ENCODE data around the gene FAM241A.

FAM241A gene

GRCh38 chr4:112219826-112220366, 74.6 kb downstream of the FAM241A start:
- no peak for DNase-seq

GRCh38 chr4:112222219-112222955, 77.1 kb downstream of the FAM241A start:
- no peak for DNase-seq

GRCh38 chr4:112225157-112225556, 79.9 kb downstream of the FAM241A start:
- no peak for DNase-seq

GRCh38 chr4:112230879-112231778, 85.9 kb downstream of the FAM241A start:
- peak; percentile 79 for DNase-seq

- peak; percentile 48 for DNase-seq
Measured at GRCh38 chr4:112231779-112232713, 86.8 kb downstream of the FAM241A start, which contains the start of gene AP1AR. TSS of gene AP1AR (plus strand) at chr4:112231787. CDS start at chr4:112232092, 305 bp downstream.

GRCh38 chr4:112234952-112235609, 89.8 kb downstream of the FAM241A start:
- DNase-seq: peak; percentile 18

GRCh38 chr4:112236040-112236439, 90.8 kb downstream of the FAM241A start:
- no peak for DNase-seq

GRCh38 chr4:112238833-112239232, 93.6 kb downstream of the FAM241A start:
- DNase-seq: no peak

Measured in NCI-H1694 (cell line).